Measurements from ENCODE around the gene LPP. TPM values are rescaled to one million over a fixed set of nuclear protein-coding genes. Genes with fewer than 3 reads are reported as not detected.
A peak's percentile ranks its signal among the peaks of the same experiment; 100 is the strongest.

The LPP gene
- total RNA-seq, 1 experiment from 2014 or later: 20.4 TPM

DNA sequence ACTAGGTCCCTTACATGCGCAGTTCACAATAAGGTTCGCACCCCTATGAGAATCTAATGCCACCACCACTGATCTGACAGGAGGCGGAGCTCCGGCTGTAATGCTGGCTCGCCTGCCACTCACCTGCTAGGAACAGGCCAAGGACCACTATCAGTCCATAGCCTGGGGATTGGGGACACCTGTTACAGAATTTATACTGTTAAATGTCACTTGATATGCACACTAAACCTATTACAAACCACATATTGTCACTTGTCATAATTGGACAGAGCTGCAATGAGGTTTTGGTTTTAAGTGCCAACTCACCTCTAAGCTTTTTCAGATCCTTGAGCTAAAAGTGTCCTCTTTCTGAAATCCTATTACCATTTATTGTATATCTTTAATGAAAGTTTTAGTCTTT, 509.9 kb downstream of the LPP start:
- ChIA-PET CTCF (no interaction called here), POLR2A (ENCODE audit: unreplicated experiment) (no interaction called here)
- Histone ChIP-seq H3K27me3 (ENCODE audit: low read length) (no peaks in the 10 kb centered on the region), H3K4me3 (ENCODE audit: low read length) (no peak overlapping the region), H3F3A (ENCODE audit: low read length, unreplicated experiment) (no peaks in the 10 kb centered on the region), H3K9me2 (replicated peaks; ENCODE audit: low read length) (no peaks in the 10 kb centered on the region), H3K36me3 (ENCODE audit: low read depth, low read length) (no peaks in the 10 kb centered on the region), H3K4me2 (ENCODE audit: low read length) (no peak overlapping the region), H4K20me1 (ENCODE audit: low read length) (no peaks in the 10 kb centered on the region), H3K4me1 (ENCODE audit: insufficient read depth, low read length) (no peaks in the 10 kb centered on the region), H2AFZ (ENCODE audit: low read length) (no peak overlapping the region), H3K9ac (ENCODE audit: low read length) (no peak overlapping the region), H3K79me2 (ENCODE audit: low read length) (no peaks in the 10 kb centered on the region), H3K27ac (ENCODE audit: low read length) (no peak overlapping the region), H3K9me3 (ENCODE audit: low read length) (no peaks in the 10 kb centered on the region)
- BruUV-seq (replicated peaks): no TSS peak
- no peak for ATAC-seq
- TF ChIP-seq CTCF (conservative IDR thresholded peaks at IDR 0.05; ENCODE audit: low read depth, low read length): no peak
- no peak for TF ChIP-seq EZH2 (IDR thresholded peaks at IDR 0.05; ENCODE audit: low read length, unreplicated experiment)
- no peak for TF ChIP-seq EZH2phosphoT487 (IDR thresholded peaks at IDR 0.05; ENCODE audit: borderline replicate concordance, low read length)
- DNase-seq: no peak
- intact Hi-C loops (cut with micrococcal nuclease): no loop called here

DNA sequence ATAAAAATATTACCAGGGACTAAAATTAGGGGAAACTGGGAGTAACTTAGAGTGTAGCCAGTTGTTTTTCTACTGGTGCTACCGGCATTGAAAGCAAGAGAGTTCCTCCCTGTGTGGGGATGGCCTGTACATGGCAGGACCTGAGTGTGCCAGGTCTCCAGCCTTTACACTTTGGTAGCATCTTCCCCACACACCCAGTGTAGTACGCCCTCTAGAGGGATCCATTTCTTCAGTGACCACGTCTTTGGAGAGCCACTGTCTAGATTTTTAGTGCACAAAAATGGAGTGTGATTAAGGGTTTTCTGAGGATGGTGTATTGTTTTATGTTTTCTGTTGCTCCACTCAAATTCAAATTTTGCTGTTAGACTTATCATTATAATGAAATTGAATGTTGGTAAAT, 510.8 kb downstream of the LPP start:
- Histone ChIP-seq H3K9ac (ENCODE audit: low read length) (no peak overlapping the region), H3K9me2 (replicated peaks; ENCODE audit: low read length) (no peaks in the 10 kb centered on the region), H3K4me1 (ENCODE audit: insufficient read depth, low read length) (no peaks in the 10 kb centered on the region), H3K9me3 (ENCODE audit: low read length) (no peaks in the 10 kb centered on the region), H3K4me3 (ENCODE audit: low read length) (no peak overlapping the region), H3K79me2 (ENCODE audit: low read length) (no peaks in the 10 kb centered on the region), H4K20me1 (ENCODE audit: low read length) (no peaks in the 10 kb centered on the region), H3K36me3 (ENCODE audit: low read depth, low read length) (no peaks in the 10 kb centered on the region), H3K27me3 (ENCODE audit: low read length) (no peaks in the 10 kb centered on the region), H3F3A (ENCODE audit: low read length, unreplicated experiment) (no peaks in the 10 kb centered on the region), H3K4me2 (ENCODE audit: low read length) (no peak overlapping the region), H3K27ac (ENCODE audit: low read length) (no peak overlapping the region), H2AFZ (ENCODE audit: low read length) (no peak overlapping the region)
- peak; percentile 75 for TF ChIP-seq CTCF (conservative IDR thresholded peaks at IDR 0.05; ENCODE audit: low read depth, low read length)
- no peak for TF ChIP-seq EZH2phosphoT487 (IDR thresholded peaks at IDR 0.05; ENCODE audit: borderline replicate concordance, low read length)
- POLR2A ChIA-PET (ENCODE audit: unreplicated experiment): no interaction called here
- intact Hi-C loops (cut with micrococcal nuclease): no loop called here
- peak; percentile 71 for DNase-seq
- ATAC-seq: peak; percentile 69
- CTCF ChIA-PET: no interaction called here
- BruUV-seq (replicated peaks): no TSS peak

- Histone ChIP-seq H3K4me3 (ENCODE audit: low read length) (no peak overlapping the region), H3K79me2 (ENCODE audit: low read length) (no peaks in the 10 kb centered on the region), H3F3A (ENCODE audit: low read length, unreplicated experiment) (no peaks in the 10 kb centered on the region), H3K9me2 (replicated peaks; ENCODE audit: low read length) (no peaks in the 10 kb centered on the region), H3K9ac (ENCODE audit: low read length) (no peak overlapping the region), H3K4me2 (ENCODE audit: low read length) (no peak overlapping the region), H3K36me3 (ENCODE audit: low read depth, low read length) (no peaks in the 10 kb centered on the region), H3K9me3 (ENCODE audit: low read length) (no peaks in the 10 kb centered on the region), H2AFZ (ENCODE audit: low read length) (no peak overlapping the region), H4K20me1 (ENCODE audit: low read length) (no peaks in the 10 kb centered on the region), H3K27ac (ENCODE audit: low read length) (no peak overlapping the region), H3K27me3 (ENCODE audit: low read length) (no peaks in the 10 kb centered on the region), H3K4me1 (ENCODE audit: insufficient read depth, low read length) (no peaks in the 10 kb centered on the region)
- intact Hi-C loops (cut with micrococcal nuclease): no loop called here
- DNase-seq: no peak
- no TSS peak for BruUV-seq (replicated peaks)
- ChIA-PET CTCF (no interaction called here), POLR2A (ENCODE audit: unreplicated experiment) (no interaction called here)
- ATAC-seq: no peak
- TF ChIP-seq CTCF (conservative IDR thresholded peaks at IDR 0.05; ENCODE audit: low read depth, low read length): no peak
- TF ChIP-seq EZH2phosphoT487 (IDR thresholded peaks at IDR 0.05; ENCODE audit: borderline replicate concordance, low read length): no peak
- TF ChIP-seq EZH2 (IDR thresholded peaks at IDR 0.05; ENCODE audit: low read length, unreplicated experiment): no peak
Measured at GRCh38 chr3:188667926-188668325, 514.0 kb downstream of the LPP start.

All from PC-3 (cell line).